ENCODE measurements around the gene STOX2. TPM values are rescaled to one million over a fixed set of nuclear protein-coding genes. Genes with fewer than 3 reads are reported as not detected.

STOX2 gene
- total and polyA plus RNA-seq, 2 of the 8 experiments (the other 6 are each of a cell fraction or from before 2014, with no cell fraction given): 5.5 to 20.0 TPM

GRCh38 chr4:183871581-183871980, 33.5 kb upstream of the STOX2 start:
- POLR2A ChIA-PET (ENCODE audit: partially characterized antibody): no interaction called here
- Histone ChIP-seq H3K27ac (ENCODE audit: low read depth, low read length) (no peak overlapping the region), H4K20me1 (replicated peaks in 1 of 2; ENCODE audit: control insufficient read depth in 1 of 2, insufficient read depth in 2 of 2, low read length in 2 of 2) (peaks cover 0 to 3% of the 10 kb centered on the region in 2 experiments), H3K79me1 (ENCODE audit: low read depth, low read length) (no peaks in the 10 kb centered on the region), H3K18ac (ENCODE audit: extremely low read depth, low read length) (no peak overlapping the region), H3K23ac (ENCODE audit: insufficient read length) (no peak overlapping the region), H3K23me2 (ENCODE audit: low read depth, low read length) (no peaks in the 10 kb centered on the region), H3K79me2 (ENCODE audit: control insufficient read depth in 1 of 2, insufficient read depth in 2 of 2, low read length in 2 of 2) (no peaks in the 10 kb centered on the region), H4K8ac (ENCODE audit: extremely low read depth, insufficient read depth, low read length) (no peak overlapping the region), H2AFZ (ENCODE audit: low read length) (no peak overlapping the region), H4K5ac (ENCODE audit: insufficient read length, low read depth, low read length) (no peak overlapping the region), H3K9me3 (ENCODE audit: insufficient read depth in 2 of 2, low read depth in 1 of 2, low read length in 1 of 2) (no peaks in the 10 kb centered on the region), H3K36me3 (ENCODE audit: control insufficient read depth in 2 of 4, insufficient read depth in 4 of 4, low read length in 3 of 4) (no peaks in the 10 kb centered on the region), H2BK15ac (ENCODE audit: low read length) (no peak overlapping the region), H3K56ac (replicated peaks; ENCODE audit: insufficient read length, low read depth, low read length) (no peak overlapping the region), H2BK120ac (replicated peaks; ENCODE audit: low read depth, low read length) (no peak overlapping the region), H4K91ac (replicated peaks; ENCODE audit: insufficient read length, low read length) (no peak overlapping the region), H3K4me2 (ENCODE audit: insufficient read depth in 1 of 2, low read depth in 2 of 2, low read length in 2 of 2) (no peak overlapping the region), H2BK12ac (ENCODE audit: low read depth, low read length) (no peak overlapping the region), H3K4me1 (replicated peaks in 1 of 4; ENCODE audit: control insufficient read depth in 3 of 4, insufficient read depth in 4 of 4, low read length in 3 of 4) (no peaks in the 10 kb centered on the region), H2BK5ac (ENCODE audit: low read depth, low read length) (no peak overlapping the region), H2AK5ac (ENCODE audit: low read depth, low read length) (no peak overlapping the region), H3K14ac (ENCODE audit: insufficient read length) (no peak overlapping the region), H3K4me3 (ENCODE audit: extremely low read depth in 1 of 4, insufficient read depth in 2 of 4, low read depth in 3 of 4, low read length in 4 of 4) (no peak overlapping the region), H2BK20ac (ENCODE audit: low read length) (no peak overlapping the region), H3K27me3 (replicated peaks in 1 of 4; ENCODE audit: control insufficient read depth in 3 of 4, extremely low read depth in 1 of 4, insufficient read depth in 3 of 4, low read length in 3 of 4) (peaks cover 0 to 4% (median 0%) of the 10 kb centered on the region in 4 experiments; a peak in 1 of 7 replicates), H3K4ac (replicated peaks; ENCODE audit: insufficient read length, low read depth, low read length) (no peak overlapping the region), H3K9ac (replicated peaks in 1 of 4; ENCODE audit: extremely low read depth in 1 of 4, low read depth in 3 of 4, low read length in 3 of 4) (no peak overlapping the region)
- no peak for DNase-seq (ENCODE audit: low read depth in 1 of 2, low spot score in 2 of 2)
- FAIRE-seq: no peak
- WGBS, 2 experiments (ENCODE audit: extremely low coverage in 1 of 2, insufficient coverage in 1 of 2, insufficient read length in 1 of 2, insufficient replicate concordance in 2 of 2, low coverage in 1 of 2, low lambda C conversion rate in 2 of 2, missing lambda C conversion rate in 1 of 2): 90% methylated on average over 4 of the region's 4 CpGs; no CpG with 5 or more reads in 1 of the 2 experiments
- CTCF ChIA-PET (ENCODE audit: partially characterized antibody): interaction anchor here (1.4 kb wide), 1 partner anchor 296 kb away, joined by 3 read pairs; no protein-coding TSS in a partner anchor
- TF ChIP-seq GABPA (IDR thresholded peaks at IDR 0.05; ENCODE audit: borderline replicate concordance, insufficient read depth, low read length): no peak
- no peak for TF ChIP-seq SIX5 (IDR thresholded peaks at IDR 0.05; ENCODE audit: low read depth, low read length)
- TF ChIP-seq ZNF274 (IDR thresholded peaks at IDR 0.05; ENCODE audit: borderline replicate concordance, extremely low read depth, low read length): no peak
- TF ChIP-seq, protein P1, sequence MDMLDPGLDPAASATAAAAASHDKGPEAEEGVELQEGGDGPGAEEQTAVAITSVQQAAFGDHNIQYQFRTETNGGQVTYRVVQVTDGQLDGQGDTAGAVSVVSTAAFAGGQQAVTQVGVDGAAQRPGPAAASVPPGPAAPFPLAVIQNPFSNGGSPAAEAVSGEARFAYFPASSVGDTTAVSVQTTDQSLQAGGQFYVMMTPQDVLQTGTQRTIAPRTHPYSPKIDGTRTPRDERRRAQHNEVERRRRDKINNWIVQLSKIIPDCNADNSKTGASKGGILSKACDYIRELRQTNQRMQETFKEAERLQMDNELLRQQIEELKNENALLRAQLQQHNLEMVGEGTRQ (IDR thresholded peaks at IDR 0.05; ENCODE audit: low read length): no peak
- no peak for TF ChIP-seq NRF1 (IDR thresholded peaks at IDR 0.05; ENCODE audit: low read depth, low read length)
- no peak for TF ChIP-seq SIN3A (conservative IDR thresholded peaks at IDR 0.05 in 1 of 2, IDR thresholded peaks at IDR 0.05 in 1 of 2; ENCODE audit: low read depth in 1 of 2, low read length in 2 of 2)
- TF ChIP-seq, protein P2, sequence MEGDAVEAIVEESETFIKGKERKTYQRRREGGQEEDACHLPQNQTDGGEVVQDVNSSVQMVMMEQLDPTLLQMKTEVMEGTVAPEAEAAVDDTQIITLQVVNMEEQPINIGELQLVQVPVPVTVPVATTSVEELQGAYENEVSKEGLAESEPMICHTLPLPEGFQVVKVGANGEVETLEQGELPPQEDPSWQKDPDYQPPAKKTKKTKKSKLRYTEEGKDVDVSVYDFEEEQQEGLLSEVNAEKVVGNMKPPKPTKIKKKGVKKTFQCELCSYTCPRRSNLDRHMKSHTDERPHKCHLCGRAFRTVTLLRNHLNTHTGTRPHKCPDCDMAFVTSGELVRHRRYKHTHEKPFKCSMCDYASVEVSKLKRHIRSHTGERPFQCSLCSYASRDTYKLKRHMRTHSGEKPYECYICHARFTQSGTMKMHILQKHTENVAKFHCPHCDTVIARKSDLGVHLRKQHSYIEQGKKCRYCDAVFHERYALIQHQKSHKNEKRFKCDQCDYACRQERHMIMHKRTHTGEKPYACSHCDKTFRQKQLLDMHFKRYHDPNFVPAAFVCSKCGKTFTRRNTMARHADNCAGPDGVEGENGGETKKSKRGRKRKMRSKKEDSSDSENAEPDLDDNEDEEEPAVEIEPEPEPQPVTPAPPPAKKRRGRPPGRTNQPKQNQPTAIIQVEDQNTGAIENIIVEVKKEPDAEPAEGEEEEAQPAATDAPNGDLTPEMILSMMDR (IDR thresholded peaks at IDR 0.05; ENCODE audit: control extremely low read depth in 1 of 3, insufficient read depth in 1 of 3, low read depth in 1 of 3, low read length in 3 of 3): no peak
- no peak for TF ChIP-seq GTF2F1 (IDR thresholded peaks at IDR 0.05; ENCODE audit: borderline replicate concordance, low read depth, low read length)
- no peak for TF ChIP-seq EP300 (IDR thresholded peaks at IDR 0.05; ENCODE audit: borderline replicate concordance in 1 of 2, low read depth in 2 of 2, low read length in 2 of 2)
- TF ChIP-seq SUZ12 (IDR thresholded peaks at IDR 0.05; ENCODE audit: low read length): no peak
